HepG2 (cell line): ENCODE measurements around the gene RNF213. TPM values are rescaled to one million over a fixed set of nuclear protein-coding genes. Genes with fewer than 3 reads are reported as not detected.

Source experiments
- KLF12 ChIP-seq: sonication (generic); formaldehyde crosslinking; IDR thresholded peaks from 2 replicates; pipeline ENCODE4 v1.4.0; 2020; ENCODE audit warnings: missing genetic modification reagents, borderline replicate concordance
- MXD4 ChIP-seq: IDR thresholded peaks from 2 replicates; pipeline ENCODE4 v1.6.1; 2016; ENCODE audit warnings: mild to moderate bottlenecking, missing biosample characterization, missing genetic modification reagents
- PRMT3 ChIP-seq: sonication (generic); formaldehyde crosslinking; IDR thresholded peaks from 2 replicates; pipeline ENCODE4 v1.8.1; 2022; ENCODE audit warnings: low read depth, mild to moderate bottlenecking, moderate library complexity, missing genetic modification reagents, borderline replicate concordance
- ZNF460 ChIP-seq: sonication (generic); formaldehyde crosslinking; IDR thresholded peaks from 2 replicates; pipeline ENCODE4 v1.5.1; 2020; ENCODE audit warnings: missing genetic modification reagents, mild to moderate bottlenecking, borderline replicate concordance
- ZNF749 ChIP-seq: sonication (generic); formaldehyde crosslinking; IDR thresholded peaks from 2 replicates; pipeline ENCODE4 v1.8.0; 2022; ENCODE audit warnings: mild to moderate bottlenecking, missing genetic modification reagents, moderate library complexity, borderline replicate concordance
- polyA plus RNA-seq, 8 experiments: library from polyadenylated mRNA; depleted of rRNA in 3 of 8; stranded (reverse) in 7 of 8; unstranded in 1 of 8; fragments of >200 nt; fragmentation: Illumina TruSeq in 4 of 8; extraction: Trizol in 4 of 8; gene quantifications; 2 replicates each; pipeline versions ENCODE4 v1.2.1 to v1.2.3, GENCODE V29; 2011 to 2016; ENCODE audit warnings: low read depth in 4 of 8, missing spikeins in 1 of 8, mixed read lengths in 1 of 8; ENCODE audit not compliant: insufficient read depth in 1 of 8
- total RNA-seq, 5 experiments: library from RNA; depleted of rRNA; stranded (reverse); fragments of >200 nt; fragmentation: Illumina TruSeq; extraction: Trizol; gene quantifications; 2 replicates each; pipeline ENCODE4 v1.2.3, GENCODE V29; 2016; ENCODE audit warnings: low read depth in 1 of 5
- TF ChIP-seq, protein P1 (sequence below): sonication (generic); formaldehyde crosslinking; IDR thresholded peaks from 2 replicates; pipeline ENCODE4 v1.4.0; 2020; ENCODE audit warnings: missing genetic modification reagents, mild to moderate bottlenecking, borderline replicate concordance
- TF ChIP-seq, protein P2 (sequence below): sonication (generic); formaldehyde crosslinking; IDR thresholded peaks from 2 replicates; pipeline ENCODE4 v1.4.0; 2020; ENCODE audit warnings: missing genetic modification reagents, borderline replicate concordance
- TF ChIP-seq, protein P3 (sequence below): sonication (generic); formaldehyde crosslinking; IDR thresholded peaks from 2 replicates; pipeline ENCODE4 v1.5.1; 2020; ENCODE audit warnings: mild to moderate bottlenecking, moderate library complexity, missing genetic modification reagents
- TF ChIP-seq, protein P4 (sequence below): sonication (generic); formaldehyde crosslinking; IDR thresholded peaks from 2 replicates; pipeline ENCODE4 v1.4.0; 2020; ENCODE audit warnings: mild to moderate bottlenecking, missing genetic modification reagents

RNF213 gene
- total and polyA plus RNA-seq, 2 of the 13 experiments (the other 11 are each of a cell fraction or from before 2014, with no cell fraction given) = 38.6 to 38.7 TPM

DNA sequence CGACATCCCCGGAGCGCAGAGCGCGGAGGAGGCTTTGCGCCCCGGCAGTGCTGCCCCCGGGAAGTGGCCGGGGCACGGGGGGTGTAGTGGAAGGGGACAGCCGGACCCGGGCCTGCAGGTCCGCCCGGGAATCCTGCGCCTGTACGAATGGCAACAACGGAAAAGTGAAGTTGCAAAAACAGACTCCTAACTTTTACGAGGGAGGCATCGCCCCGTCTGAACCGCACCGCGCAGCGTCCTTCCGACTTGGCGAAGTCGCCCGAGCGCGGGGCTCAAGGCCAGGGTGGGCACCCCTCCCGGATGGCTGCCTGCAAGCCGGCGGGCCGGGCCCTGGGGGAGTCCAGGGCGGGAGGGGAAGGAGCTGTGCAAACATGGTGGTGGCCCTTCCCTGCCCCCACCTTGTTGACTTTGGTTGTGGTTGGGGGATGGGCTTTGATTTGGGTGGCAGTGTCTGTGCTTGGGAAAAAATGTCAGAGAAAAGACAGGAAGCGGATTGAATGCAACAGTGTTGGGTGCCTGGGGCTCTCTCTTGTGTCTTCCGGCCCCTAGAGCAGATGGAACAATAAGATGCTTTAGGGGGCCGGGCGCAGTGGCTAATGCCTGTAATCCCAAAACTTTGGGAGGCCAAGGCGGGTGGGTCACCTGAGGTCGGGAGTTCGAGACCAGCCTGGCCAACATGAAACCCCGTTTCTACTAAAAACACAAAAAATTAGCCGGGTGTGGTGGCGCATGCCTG is 675 bp downstream of the RNF213 start (continued):
- TF ChIP-seq, protein P1, sequence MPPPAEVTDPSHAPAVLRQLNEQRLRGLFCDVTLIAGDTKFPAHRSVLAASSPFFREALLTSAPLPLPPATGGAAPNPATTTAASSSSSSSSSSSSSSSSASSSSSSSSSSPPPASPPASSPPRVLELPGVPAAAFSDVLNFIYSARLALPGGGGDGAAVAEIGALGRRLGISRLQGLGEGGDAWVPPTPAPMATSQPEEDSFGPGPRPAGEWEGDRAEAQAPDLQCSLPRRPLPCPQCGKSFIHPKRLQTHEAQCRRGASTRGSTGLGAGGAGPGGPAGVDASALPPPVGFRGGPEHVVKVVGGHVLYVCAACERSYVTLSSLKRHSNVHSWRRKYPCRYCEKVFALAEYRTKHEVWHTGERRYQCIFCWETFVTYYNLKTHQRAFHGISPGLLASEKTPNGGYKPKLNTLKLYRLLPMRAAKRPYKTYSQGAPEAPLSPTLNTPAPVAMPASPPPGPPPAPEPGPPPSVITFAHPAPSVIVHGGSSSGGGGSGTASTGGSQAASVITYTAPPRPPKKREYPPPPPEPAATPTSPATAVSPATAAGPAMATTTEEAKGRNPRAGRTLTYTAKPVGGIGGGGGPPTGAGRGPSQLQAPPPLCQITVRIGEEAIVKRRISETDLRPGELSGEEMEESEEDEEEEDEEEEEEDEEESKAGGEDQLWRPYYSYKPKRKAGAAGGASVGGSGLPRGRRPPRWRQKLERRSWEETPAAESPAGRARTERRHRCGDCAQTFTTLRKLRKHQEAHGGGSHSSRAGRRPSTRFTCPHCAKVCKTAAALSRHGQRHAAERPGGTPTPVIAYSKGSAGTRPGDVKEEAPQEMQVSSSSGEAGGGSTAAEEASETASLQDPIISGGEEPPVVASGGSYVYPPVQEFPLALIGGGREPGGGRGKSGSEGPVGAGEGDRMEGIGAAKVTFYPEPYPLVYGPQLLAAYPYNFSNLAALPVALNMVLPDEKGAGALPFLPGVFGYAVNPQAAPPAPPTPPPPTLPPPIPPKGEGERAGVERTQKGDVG (CRISPR knock-in tag) = peak; percentile 25; the same call in 1 of the 2 replicates
- TF ChIP-seq, protein P2, sequence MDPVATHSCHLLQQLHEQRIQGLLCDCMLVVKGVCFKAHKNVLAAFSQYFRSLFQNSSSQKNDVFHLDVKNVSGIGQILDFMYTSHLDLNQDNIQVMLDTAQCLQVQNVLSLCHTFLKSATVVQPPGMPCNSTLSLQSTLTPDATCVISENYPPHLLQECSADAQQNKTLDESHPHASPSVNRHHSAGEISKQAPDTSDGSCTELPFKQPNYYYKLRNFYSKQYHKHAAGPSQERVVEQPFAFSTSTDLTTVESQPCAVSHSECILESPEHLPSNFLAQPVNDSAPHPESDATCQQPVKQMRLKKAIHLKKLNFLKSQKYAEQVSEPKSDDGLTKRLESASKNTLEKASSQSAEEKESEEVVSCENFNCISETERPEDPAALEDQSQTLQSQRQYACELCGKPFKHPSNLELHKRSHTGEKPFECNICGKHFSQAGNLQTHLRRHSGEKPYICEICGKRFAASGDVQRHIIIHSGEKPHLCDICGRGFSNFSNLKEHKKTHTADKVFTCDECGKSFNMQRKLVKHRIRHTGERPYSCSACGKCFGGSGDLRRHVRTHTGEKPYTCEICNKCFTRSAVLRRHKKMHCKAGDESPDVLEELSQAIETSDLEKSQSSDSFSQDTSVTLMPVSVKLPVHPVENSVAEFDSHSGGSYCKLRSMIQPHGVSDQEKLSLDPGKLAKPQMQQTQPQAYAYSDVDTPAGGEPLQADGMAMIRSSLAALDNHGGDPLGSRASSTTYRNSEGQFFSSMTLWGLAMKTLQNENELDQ = peak; percentile 62; the same call in 1 of the 2 replicates
- TF ChIP-seq PRMT3 (CRISPR knock-in tag) (peak; percentile 69; the same call in 1 of the 2 replicates), MXD4 (CRISPR knock-in tag) (peak; percentile 47; the same call in 1 of the 2 replicates), ZNF460 (CRISPR knock-in tag) (no peak), ZNF749 (CRISPR knock-in tag) (peak; percentile 87; the same call in 1 of the 2 replicates), KLF12 (CRISPR knock-in tag) (0 out of 2 replicates have a peak, but pooled peaks have one; percentile 62)
- TF ChIP-seq, protein P3, sequence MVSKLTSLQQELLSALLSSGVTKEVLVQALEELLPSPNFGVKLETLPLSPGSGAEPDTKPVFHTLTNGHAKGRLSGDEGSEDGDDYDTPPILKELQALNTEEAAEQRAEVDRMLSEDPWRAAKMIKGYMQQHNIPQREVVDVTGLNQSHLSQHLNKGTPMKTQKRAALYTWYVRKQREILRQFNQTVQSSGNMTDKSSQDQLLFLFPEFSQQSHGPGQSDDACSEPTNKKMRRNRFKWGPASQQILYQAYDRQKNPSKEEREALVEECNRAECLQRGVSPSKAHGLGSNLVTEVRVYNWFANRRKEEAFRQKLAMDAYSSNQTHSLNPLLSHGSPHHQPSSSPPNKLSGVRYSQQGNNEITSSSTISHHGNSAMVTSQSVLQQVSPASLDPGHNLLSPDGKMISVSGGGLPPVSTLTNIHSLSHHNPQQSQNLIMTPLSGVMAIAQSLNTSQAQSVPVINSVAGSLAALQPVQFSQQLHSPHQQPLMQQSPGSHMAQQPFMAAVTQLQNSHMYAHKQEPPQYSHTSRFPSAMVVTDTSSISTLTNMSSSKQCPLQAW (CRISPR knock-in tag) = peak; percentile 94
- TF ChIP-seq, protein P4, sequence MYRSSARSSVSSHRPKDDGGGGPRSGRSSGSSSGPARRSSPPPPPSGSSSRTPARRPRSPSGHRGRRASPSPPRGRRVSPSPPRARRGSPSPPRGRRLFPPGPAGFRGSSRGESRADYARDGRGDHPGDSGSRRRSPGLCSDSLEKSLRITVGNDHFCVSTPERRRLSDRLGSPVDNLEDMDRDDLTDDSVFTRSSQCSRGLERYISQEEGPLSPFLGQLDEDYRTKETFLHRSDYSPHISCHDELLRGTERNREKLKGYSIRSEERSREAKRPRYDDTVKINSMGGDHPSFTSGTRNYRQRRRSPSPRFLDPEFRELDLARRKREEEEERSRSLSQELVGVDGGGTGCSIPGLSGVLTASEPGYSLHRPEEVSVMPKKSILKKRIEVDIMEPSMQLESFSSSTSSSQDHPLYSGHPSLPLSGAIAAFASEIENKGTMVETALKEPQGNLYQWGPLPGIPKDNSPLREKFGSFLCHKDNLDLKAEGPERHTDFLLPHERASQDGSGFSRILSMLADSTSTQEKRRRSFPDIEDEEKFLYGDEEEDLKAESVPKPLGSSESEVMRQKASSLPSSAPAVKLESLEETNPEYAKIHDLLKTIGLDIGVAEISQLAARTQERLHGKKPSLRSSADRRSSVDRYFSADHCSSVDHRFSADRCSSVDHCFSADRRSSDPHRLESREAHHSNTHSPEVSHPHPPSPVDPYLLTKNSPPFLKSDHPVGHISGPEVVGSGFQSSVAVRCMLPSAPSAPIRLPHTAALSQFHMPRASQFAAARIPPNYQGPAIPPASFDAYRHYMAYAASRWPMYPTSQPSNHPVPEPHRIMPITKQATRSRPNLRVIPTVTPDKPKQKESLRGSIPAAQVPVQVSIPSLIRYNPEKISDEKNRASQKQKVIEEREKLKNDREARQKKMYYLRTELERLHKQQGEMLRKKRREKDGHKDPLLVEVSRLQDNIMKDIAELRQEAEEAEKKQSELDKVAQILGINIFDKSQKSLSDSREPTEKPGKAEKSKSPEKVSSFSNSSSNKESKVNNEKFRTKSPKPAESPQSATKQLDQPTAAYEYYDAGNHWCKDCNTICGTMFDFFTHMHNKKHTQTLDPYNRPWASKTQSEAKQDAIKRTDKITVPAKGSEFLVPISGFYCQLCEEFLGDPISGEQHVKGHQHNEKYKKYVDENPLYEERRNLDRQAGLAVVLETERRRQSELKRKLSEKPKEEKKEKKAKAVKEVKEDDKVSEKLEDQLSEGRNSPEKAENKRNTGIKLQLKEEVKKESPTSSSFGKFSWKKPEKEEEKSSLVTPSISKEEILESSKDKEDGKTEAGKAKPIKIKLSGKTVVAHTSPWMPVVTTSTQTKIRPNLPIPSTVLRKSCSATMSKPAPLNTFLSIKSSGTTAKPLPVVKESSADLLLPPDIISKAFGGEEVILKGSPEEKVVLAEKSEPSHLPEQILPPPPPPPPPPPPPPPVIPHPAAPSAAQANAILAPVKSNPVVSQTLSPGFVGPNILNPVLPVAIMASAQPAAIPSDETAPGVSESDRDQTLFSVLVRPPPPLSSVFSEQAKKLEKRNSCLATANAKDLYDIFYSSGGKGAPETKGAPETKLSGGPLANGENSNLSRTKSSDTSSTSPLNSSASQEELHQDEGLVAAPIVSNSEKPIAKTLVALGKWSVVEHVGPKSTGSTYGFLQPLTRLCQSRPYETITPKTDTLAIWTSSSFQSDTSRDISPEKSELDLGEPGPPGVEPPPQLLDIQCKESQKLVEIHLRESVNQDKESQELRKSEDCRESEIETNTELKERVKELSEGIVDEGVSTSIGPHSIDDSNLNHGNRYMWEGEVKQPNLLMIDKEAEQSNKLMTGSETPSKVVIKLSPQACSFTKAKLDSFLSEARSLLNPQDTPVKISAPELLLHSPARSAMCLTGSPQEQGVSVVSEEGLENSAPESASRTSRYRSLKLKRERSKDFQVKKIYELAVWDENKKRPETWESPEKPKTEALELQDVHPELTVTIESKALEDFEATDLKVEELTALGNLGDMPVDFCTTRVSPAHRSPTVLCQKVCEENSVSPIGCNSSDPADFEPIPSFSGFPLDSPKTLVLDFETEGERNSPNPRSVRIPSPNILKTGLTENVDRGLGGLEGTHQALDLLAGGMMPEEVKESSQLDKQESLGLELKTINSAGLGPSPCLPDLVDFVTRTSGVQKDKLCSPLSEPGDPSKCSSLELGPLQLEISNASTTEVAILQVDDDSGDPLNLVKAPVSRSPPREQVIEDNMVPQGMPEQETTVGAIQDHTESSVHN (CRISPR knock-in tag) = peak; percentile 92
